Spleen (tissue), 11 donors: Measurements from ENCODE around the gene HSBP1. TPM values are rescaled to one million over a fixed set of nuclear protein-coding genes. Genes with fewer than 3 reads are reported as not detected.

Experiments used
- DNase-seq: peaks from one replicate; pipeline ENCODE4 v3.0.0-alpha.2; 2020
- H3K27ac ChIP-seq, 8 donors: fragments of 200-600 bp; sonication (generic) in 7 of 8; 1 replicate in 4 of 8; 2 replicates in 4 of 8; pipeline versions ENCODE4 v1.5.0 to v1.8.0; 2016 to 2021; ENCODE audit warnings: inconsistent platforms in 4 of 8, mild to moderate bottlenecking in 4 of 8, moderate library complexity in 1 of 8
- H3K27me3 ChIP-seq, 7 donors: fragments of 200-600 bp; sonication (generic) in 6 of 7; replicated peaks in 1 of 7; 1 replicate in 4 of 7; 2 replicates in 3 of 7; pipeline versions ENCODE4 v1.5.0 to v1.8.0; 2016 to 2021; ENCODE audit warnings: inconsistent platforms in 3 of 7, mild to moderate bottlenecking in 1 of 7
- H3K36me3 ChIP-seq, 6 donors: fragments of 200-600 bp; sonication (generic) in 5 of 6; 1 replicate in 4 of 6; 2 replicates in 2 of 6; pipeline versions ENCODE4 v1.5.0 to v1.8.0; 2016 to 2021; ENCODE audit warnings: inconsistent platforms in 2 of 6
- H3K4me1 ChIP-seq, 6 donors: fragments of 200-600 bp; sonication (generic) in 5 of 6; 1 replicate in 3 of 6; 2 replicates in 3 of 6; pipeline versions ENCODE4 v1.5.0 to v1.8.0; 2016 to 2021; ENCODE audit warnings: inconsistent platforms in 3 of 6
- H3K4me3 ChIP-seq, 8 donors: fragments of 200-600 bp; sonication (generic) in 7 of 8; 1 replicate in 4 of 8; 2 replicates in 4 of 8; pipeline versions ENCODE4 v1.5.0 to v1.8.0; 2016 to 2021; ENCODE audit warnings: inconsistent platforms in 4 of 8, mild to moderate bottlenecking in 4 of 8, moderate library complexity in 2 of 8
- H3K9me3 ChIP-seq, 8 donors: fragments of 200-600 bp; sonication (generic) in 7 of 8; 1 replicate in 4 of 8; 2 replicates in 4 of 8; pipeline versions ENCODE4 v1.5.0 to v1.8.0; 2016 to 2021; ENCODE audit warnings: inconsistent platforms in 4 of 8
- CTCF ChIP-seq, 11 experiments: fragments of 200-600 bp in 7 of 11; fragments of 450-650 bp in 4 of 11; sonication (generic) in 4 of 11; IDR thresholded peaks in 8 of 11; conservative IDR thresholded peaks in 3 of 11; 1 replicate in 7 of 11; 2 replicates in 4 of 11; pipeline versions ENCODE4 v1.4.0 to v1.8.0; 2016 to 2021; ENCODE audit warnings: antibody characterized with exemption in 11 of 11, inconsistent platforms in 4 of 11, mild to moderate bottlenecking in 1 of 11
- POLR2A ChIP-seq, 3 donors: fragments of 450-650 bp; IDR thresholded peaks; one replicate each; pipeline ENCODE4 v1.5.1; 2017; ENCODE audit warnings: antibody characterized with exemption in 3 of 3, mild to moderate bottlenecking in 1 of 3
- POLR2AphosphoS5 ChIP-seq, 3 donors: sonication (generic); formaldehyde crosslinking; IDR thresholded peaks; one replicate each; pipeline ENCODE4 v1.5.1; 2017; ENCODE audit warnings: antibody characterized with exemption in 3 of 3
- WGBS, 5 donors: extraction: QIAGEN DNeasy Blood & Tissue Kit in 3 of 5; methylation state at CpG; one replicate each; pipeline versions ENCODE4 v1.1.5 to v1.1.7; 2013 to 2018; 5-methylcytosine and 5-hydroxymethylcytosine counted together
- intact Hi-C: fragments of 100-400 bp; cut with DNase I; formaldehyde crosslinking; loops from one replicate; pipeline ENCODE4 v1.15.0; 2023; ENCODE audit warnings: low total_unique reads
- polyA plus RNA-seq, 3 donors: library from polyadenylated mRNA; stranded (reverse); fragments of 200-250 nt; gene quantifications; one replicate each; pipeline ENCODE4 v1.2.1, GENCODE V29; 2013
- total RNA-seq, 7 donors: library from RNA; depleted of rRNA in 3 of 7; stranded (reverse); fragments of >200 nt in 3 of 7; fragmentation: NEBNext Ultra II Directional in 4 of 7; extraction: Animal tissue kit (Norgen Biotek cat#: 25700) in 4 of 7; gene quantifications; one replicate each; pipeline versions ENCODE4 v1.1.0 to v1.2.1, GENCODE V29; 2016 to 2021
- donor health status: healthy with polysubstance abuse.
- donor health status: DM: no; HTN: no; CAD: no; lungs with moderate emphysema.
- donor health status: DM: no; HTN: no; CAD: no.
- donor health status: Bipolar disorder and iron deficiency.
- donor health status: healthy.
- donor health status: DM: no; HTN: no; CAD: no.
- donor health status: DM: yes; HTN: yes; CAD: no.

The HSBP1 gene
- total and polyA plus RNA-seq, 10 donors: 11.0 to 68.5 (median 38.7) TPM

- no peaks in the 10 kb centered on the region for H3K9me3 ChIP-seq
- no peak for DNase-seq
- H3K36me3 ChIP-seq: no peaks in the 10 kb centered on the region
- WGBS, 5 donors: 64 to 97% (median 81%) methylated on average over 4 of the region's 4 CpGs
- TF ChIP-seq POLR2A (IDR thresholded peaks at IDR 0.05): no peak
- TF ChIP-seq CTCF (IDR thresholded peaks at IDR 0.05 in 8 of 11, conservative IDR thresholded peaks at IDR 0.05 in 3 of 11): no peak
- TF ChIP-seq POLR2AphosphoS5 (IDR thresholded peaks at IDR 0.05): no peak
- peaks cover 0 to 8% (median 0%) of the 10 kb centered on the region in 7 donors for H3K27me3 ChIP-seq
- no peak overlapping the region for H3K27ac ChIP-seq
- no peak overlapping the region for H3K4me3 ChIP-seq
- H3K4me1 ChIP-seq: peaks cover 0 to 40% (median 26%) of the 10 kb centered on the region in 6 donors
- intact Hi-C loops: no loop called here
Observed at GRCh38 chr16:83840060-83840617, 32.4 kb downstream of the HSBP1 start.

GRCh38 chr16:83842291-83842690, 34.5 kb downstream of the HSBP1 start:
- 62 to 72% (median 70%) methylated on average over 7 of the region's 7 CpGs for WGBS, 5 donors
- TF ChIP-seq POLR2A (IDR thresholded peaks at IDR 0.05): no peak

GRCh38 chr16:83842756-83843507, 35.2 kb downstream of the HSBP1 start:
- Histone ChIP-seq H3K36me3 (no peaks in the 10 kb centered on the region), H3K4me1 (peaks cover 0 to 43% (median 26%) of the 10 kb centered on the region in 6 donors), H3K27ac (peak overlapping the region in 4 of 8 donors; percentile 13 to 65 (median 26)), H3K4me3 (peak overlapping the region in 1 of 8 donors; percentile 36), H3K9me3 (no peaks in the 10 kb centered on the region), H3K27me3 (peaks cover 0 to under 1% (median 0%) of the 10 kb centered on the region in 7 donors)
- DNase-seq: no peak
- intact Hi-C loops: no loop called here
- TF ChIP-seq POLR2AphosphoS5 (IDR thresholded peaks at IDR 0.05): no peak
- no peak for TF ChIP-seq CTCF (IDR thresholded peaks at IDR 0.05 in 8 of 11, conservative IDR thresholded peaks at IDR 0.05 in 3 of 11)
- WGBS, 5 donors: 28 to 39% (median 33%) methylated on average over 9 of the region's 9 CpGs

More at GRCh38 chr16:83842291-83842690, 34.5 kb downstream of the HSBP1 start:
- Histone ChIP-seq H3K27ac (no peak overlapping the region), H3K27me3 (peaks cover 0 to 7% (median 0%) of the 10 kb centered on the region in 7 donors), H3K4me1 (peaks cover 0 to 36% (median 22%) of the 10 kb centered on the region in 6 donors), H3K4me3 (no peak overlapping the region), H3K36me3 (no peaks in the 10 kb centered on the region), H3K9me3 (no peaks in the 10 kb centered on the region)
- no peak for DNase-seq
- intact Hi-C loops: no loop called here

- H3K4me3 ChIP-seq: peak overlapping the region in 1 of 8 donors; percentile 36
- H3K27me3 ChIP-seq: no peaks in the 10 kb centered on the region
- H3K9me3 ChIP-seq: no peaks in the 10 kb centered on the region
- WGBS, 5 donors: 31 to 56% (median 45%) methylated on average over 10 of the region's 10 CpGs
- intact Hi-C loops: no loop called here
- DNase-seq: no peak
- peak overlapping the region in 3 of 8 donors; percentile 13 to 65 (median 24) for H3K27ac ChIP-seq
- TF ChIP-seq POLR2AphosphoS5 (IDR thresholded peaks at IDR 0.05): no peak
- TF ChIP-seq CTCF (IDR thresholded peaks at IDR 0.05 in 8 of 11, conservative IDR thresholded peaks at IDR 0.05 in 3 of 11): no peak
- no peak for TF ChIP-seq POLR2A (IDR thresholded peaks at IDR 0.05)
- H3K4me1 ChIP-seq: peaks cover 0 to 46% (median 27%) of the 10 kb centered on the region in 6 donors
- no peaks in the 10 kb centered on the region for H3K36me3 ChIP-seq
Observed at GRCh38 chr16:83843657-83844056, 35.9 kb downstream of the HSBP1 start.
